H1 (cell line): ENCODE measurements around the gene LINC00632. TPM values are rescaled to one million over a fixed set of nuclear protein-coding genes. Genes with fewer than 3 reads are reported as not detected.

Source experiments
- ASH2L ChIP-seq: fragments of 200-600, 300-600 bp; sonication (generic); IDR thresholded peaks from one replicate; pipeline ENCODE4 v1.7.1; 2017; ENCODE audit warnings: low read length
- CHD7 ChIP-seq: fragments of 300-600 bp; sonication (generic); IDR thresholded peaks from 2 replicates; pipeline ENCODE4 v1.7.1; 2012; ENCODE audit warnings: low read length, moderate library complexity, mild to moderate bottlenecking, inconsistent platforms; ENCODE audit not compliant: insufficient replicate concordance
- CTBP2 ChIP-seq: IDR thresholded peaks from 2 replicates; pipeline ENCODE4 v1.7.0; 2011; ENCODE audit warnings: borderline replicate concordance, mild to moderate bottlenecking, moderate library complexity, mixed read lengths, low read length; ENCODE audit not compliant: insufficient read depth, insufficient read length
- KDM4A ChIP-seq: IDR thresholded peaks from one replicate; pipeline ENCODE4 v1.7.1; 2012; ENCODE audit warnings: low read depth, mild to moderate bottlenecking, moderate library complexity, low read length, inconsistent platforms; ENCODE audit not compliant: severe bottlenecking
- MAX ChIP-seq: IDR thresholded peaks from 2 replicates; pipeline ENCODE4 v1.6.1; 2012; ENCODE audit warnings: inconsistent platforms
- POLR2A ChIP-seq, 2 experiments: IDR thresholded peaks; 1 replicate in 1 of 2; 2 replicates in 1 of 2; pipeline ENCODE4 v1.6.1; 2011; ENCODE audit warnings: low read depth in 2 of 2, low read length in 2 of 2, mild to moderate bottlenecking in 2 of 2; ENCODE audit errors: control extremely low read depth in 1 of 2
- POLR2AphosphoS5 ChIP-seq: IDR thresholded peaks from 2 replicates; pipeline ENCODE4 v1.6.1; 2011; ENCODE audit warnings: low read depth, low read length
- POU5F1 ChIP-seq: IDR thresholded peaks from 2 replicates; pipeline ENCODE4 v1.6.1; 2011; ENCODE audit warnings: low read depth, mild to moderate bottlenecking, low read length, moderate library complexity
- SRF ChIP-seq: IDR thresholded peaks from 2 replicates; pipeline ENCODE4 v1.6.1; 2011; ENCODE audit warnings: mild to moderate bottlenecking, low read depth, low read length, moderate library complexity
- polyA plus RNA-seq, 7 experiments: library from polyadenylated mRNA; depleted of rRNA in 3 of 7; stranded (reverse) in 5 of 7; unstranded in 2 of 7; fragments of >200 nt in 5 of 7; fragments of 200-250 nt in 2 of 7; gene quantifications; 1 replicate in 5 of 7; 2 replicates in 1 of 7; 4 replicates in 1 of 7; pipeline versions ENCODE4 v1.2.1 to v1.2.3, GENCODE V29; 2011 to 2013; ENCODE audit warnings: missing spikeins in 2 of 7, mixed read lengths in 2 of 7
- total RNA-seq: library from RNA; stranded (reverse); fragmentation: NEBNext Ultra II Directional; extraction: Animal tissue kit (Norgen Biotek cat#: 25700); gene quantifications from 2 replicates; pipeline ENCODE4 v1.2.1, GENCODE V29; 2021

LINC00632 gene
- total and polyA plus RNA-seq, 2 of the 8 experiments (the other 6 are each of a cell fraction or from before 2014, with no cell fraction given), result 24.5 to 85.1 TPM

GRCh38 chrX:140756941-140757340, 47.4 kb downstream of the LINC00632 start (continued):
- no peak for TF ChIP-seq CHD7
- no peak for TF ChIP-seq CTBP2
- TF ChIP-seq POU5F1, result no peak
- TF ChIP-seq POLR2AphosphoS5, result no peak
- no peak for TF ChIP-seq MAX
- TF ChIP-seq KDM4A, result no peak
- no peak for TF ChIP-seq SRF
- no peak for TF ChIP-seq POLR2A (IDR thresholded peaks at IDR 0.05; ENCODE audit: control extremely low read depth in 1 of 2, low read depth in 2 of 2, low read length in 2 of 2)
- no peak for TF ChIP-seq ASH2L
